H1 (cell line): ENCODE results near the gene DNAJA3. TPM values are rescaled to one million over a fixed set of nuclear protein-coding genes. Genes with fewer than 3 reads are reported as not detected.

ENCODE experiments used
- ATF2 ChIP-seq: IDR thresholded peaks from 2 replicates; pipeline ENCODE4 v1.6.1; 2012; ENCODE audit warnings: low read length, inconsistent platforms
- BCL11A ChIP-seq, 2 experiments: IDR thresholded peaks; one replicate each; pipeline ENCODE4 v1.6.1; 2011; ENCODE audit warnings: low read depth in 2 of 2, low read length in 2 of 2, mild to moderate bottlenecking in 2 of 2
- CBX8 ChIP-seq: fragments of 300-800, 300-1000 bp; sonication (generic); IDR thresholded peaks from 2 replicates; pipeline ENCODE4 v1.7.1; 2016; ENCODE audit warnings: low read depth, low read length, borderline replicate concordance
- GABPA ChIP-seq: IDR thresholded peaks from 2 replicates; pipeline ENCODE4 v1.6.1; 2011; ENCODE audit warnings: mild to moderate bottlenecking, low read length, moderate library complexity, borderline replicate concordance; ENCODE audit not compliant: insufficient read depth
- USF2 ChIP-seq: IDR thresholded peaks from 2 replicates; pipeline ENCODE4 v1.6.1; 2011; ENCODE audit warnings: low read length, improper control_type of control experiment
- polyA plus RNA-seq, 7 experiments: library from polyadenylated mRNA; depleted of rRNA in 3 of 7; stranded (reverse) in 5 of 7; unstranded in 2 of 7; fragments of >200 nt in 5 of 7; fragments of 200-250 nt in 2 of 7; gene quantifications; 1 replicate in 5 of 7; 2 replicates in 1 of 7; 4 replicates in 1 of 7; pipeline versions ENCODE4 v1.2.1 to v1.2.3, GENCODE V29; 2011 to 2013; ENCODE audit warnings: missing spikeins in 2 of 7, mixed read lengths in 2 of 7
- total RNA-seq: library from RNA; stranded (reverse); fragmentation: NEBNext Ultra II Directional; extraction: Animal tissue kit (Norgen Biotek cat#: 25700); gene quantifications from 2 replicates; pipeline ENCODE4 v1.2.1, GENCODE V29; 2021

Gene DNAJA3
- total and polyA plus RNA-seq, 2 of the 8 experiments (the other 6 are each of a cell fraction or from before 2014, with no cell fraction given) = 37.3 to 59.1 TPM

GRCh38 chr16:4385789-4386450 is 39.7 kb upstream of the DNAJA3 start (continued):
- no peak for TF ChIP-seq ATF2
- no peak for TF ChIP-seq BCL11A (IDR thresholded peaks at IDR 0.05; ENCODE audit: low read depth in 2 of 2, low read length in 2 of 2)
- TF ChIP-seq GABPA = no peak
- no peak for TF ChIP-seq USF2
- TF ChIP-seq CBX8 = no peak
